Limb (tissue), 2 donors: ENCODE data around the gene RNF182.
"Not testable (repeated sequence)": the region's sequence is repeated elsewhere in the genome, so short reads cannot be mapped to it uniquely, and the experiment has no call there.

Source experiments
- DNase-seq, 2 donors: peaks; one replicate each; pipeline ENCODE4 v3.0.0-alpha.2; 2016; ENCODE audit errors: extremely low spot score in 2 of 2

RNF182 gene

DNA sequence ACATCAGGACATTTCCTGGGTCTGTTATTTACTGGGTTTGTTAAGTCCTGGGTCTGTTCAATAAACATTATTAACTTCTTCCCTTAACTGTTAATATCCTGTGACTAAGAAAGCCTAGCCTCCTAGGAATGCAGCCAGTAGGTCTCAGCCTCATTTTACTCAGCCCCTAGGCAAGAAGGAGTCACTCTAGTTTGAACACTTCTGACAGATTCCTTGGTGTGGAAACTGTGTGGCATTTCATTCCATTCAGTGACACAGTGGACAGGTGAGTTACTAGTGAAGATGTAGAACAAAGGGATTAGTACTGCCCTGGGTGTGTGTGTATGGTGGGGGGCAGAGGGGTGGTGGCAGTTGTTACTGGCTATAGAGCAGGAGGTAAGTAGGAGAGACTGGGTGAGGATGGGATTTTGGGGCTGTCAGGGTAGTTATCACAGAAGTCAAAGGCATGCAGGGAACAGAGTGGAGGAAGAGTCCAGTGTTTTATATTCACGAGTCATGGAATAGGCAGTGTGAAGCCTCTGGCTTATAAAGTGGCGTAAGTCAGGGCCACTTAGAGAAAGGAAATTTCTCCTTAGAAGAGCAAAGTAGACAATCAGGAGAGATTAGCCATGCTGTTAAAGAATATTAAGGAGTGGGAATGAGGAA is 28.4 kb downstream of the RNF182 start:
- DNase-seq = no peak

- DNase-seq = no peak
These were observed 40.9 kb downstream of the RNF182 start for GRCh38 chr6:13965582-13966127.

DNA sequence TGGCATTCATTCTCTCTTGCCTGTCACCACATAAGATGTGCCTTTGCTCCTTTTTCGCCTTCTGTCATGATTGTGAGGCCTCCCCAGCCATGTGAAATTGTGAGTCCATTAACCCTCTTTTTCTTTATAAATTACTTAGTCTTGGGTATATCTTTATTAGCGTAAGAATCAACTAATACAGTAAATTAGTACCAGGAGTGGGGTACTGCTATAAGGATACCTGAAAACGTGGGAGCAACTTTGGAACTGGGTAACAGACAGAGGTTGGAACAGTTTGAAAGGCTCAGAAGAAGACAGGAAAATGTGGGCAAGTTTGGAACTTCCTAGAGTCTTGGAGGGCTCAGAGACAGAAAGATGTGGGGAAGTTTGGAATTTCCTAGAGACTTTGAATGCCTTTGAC is 46.6 kb downstream of the RNF182 start:
- DNase-seq = no peak

GRCh38 chr6:13972602-13973001 is 47.9 kb downstream of the RNF182 start:
- DNase-seq = not testable (repeated sequence)

DNA sequence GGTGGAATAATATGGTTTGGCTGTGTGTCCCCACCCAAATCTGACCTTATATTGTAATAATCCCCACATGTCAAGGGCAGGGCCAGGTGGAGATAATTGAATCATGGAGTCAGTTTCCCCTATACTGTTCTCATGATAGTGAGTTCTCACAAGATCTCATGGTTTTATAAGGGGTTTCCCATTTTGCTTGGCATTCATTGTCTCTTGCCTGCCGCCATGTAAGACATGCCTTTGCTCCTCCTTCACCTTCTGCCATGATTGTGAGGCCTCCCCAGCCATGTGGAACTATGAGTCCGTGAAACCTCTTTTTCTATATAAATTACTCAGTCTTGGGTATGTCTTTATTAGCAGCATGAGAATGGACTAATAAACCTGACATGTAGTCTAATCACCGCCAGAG is 48.7 kb downstream of the RNF182 start:
- not testable (repeated sequence) for DNase-seq

- no peak for DNase-seq
These were observed 53.4 kb downstream of the RNF182 start for GRCh38 chr6:13978102-13978640.

DNA sequence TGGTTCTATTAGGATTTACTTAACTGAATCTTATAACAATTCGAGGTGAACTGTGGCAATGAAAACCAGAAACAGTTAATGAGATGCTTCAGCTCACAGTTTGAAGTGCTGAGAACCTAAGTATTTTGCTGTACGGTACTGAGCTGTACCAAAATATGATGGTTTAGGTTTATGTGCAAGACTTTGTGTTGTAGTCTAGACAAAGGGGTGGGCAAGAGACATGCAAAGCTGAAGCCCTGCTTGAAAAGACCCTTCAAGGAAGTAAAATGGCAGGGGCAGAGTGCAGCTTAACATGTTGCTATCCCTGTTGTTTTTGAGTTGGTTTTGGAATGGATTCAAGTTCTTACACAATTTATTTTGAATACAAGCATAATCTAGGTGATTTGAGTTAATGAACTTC is 54.0 kb downstream of the RNF182 start:
- no peak for DNase-seq

DNA sequence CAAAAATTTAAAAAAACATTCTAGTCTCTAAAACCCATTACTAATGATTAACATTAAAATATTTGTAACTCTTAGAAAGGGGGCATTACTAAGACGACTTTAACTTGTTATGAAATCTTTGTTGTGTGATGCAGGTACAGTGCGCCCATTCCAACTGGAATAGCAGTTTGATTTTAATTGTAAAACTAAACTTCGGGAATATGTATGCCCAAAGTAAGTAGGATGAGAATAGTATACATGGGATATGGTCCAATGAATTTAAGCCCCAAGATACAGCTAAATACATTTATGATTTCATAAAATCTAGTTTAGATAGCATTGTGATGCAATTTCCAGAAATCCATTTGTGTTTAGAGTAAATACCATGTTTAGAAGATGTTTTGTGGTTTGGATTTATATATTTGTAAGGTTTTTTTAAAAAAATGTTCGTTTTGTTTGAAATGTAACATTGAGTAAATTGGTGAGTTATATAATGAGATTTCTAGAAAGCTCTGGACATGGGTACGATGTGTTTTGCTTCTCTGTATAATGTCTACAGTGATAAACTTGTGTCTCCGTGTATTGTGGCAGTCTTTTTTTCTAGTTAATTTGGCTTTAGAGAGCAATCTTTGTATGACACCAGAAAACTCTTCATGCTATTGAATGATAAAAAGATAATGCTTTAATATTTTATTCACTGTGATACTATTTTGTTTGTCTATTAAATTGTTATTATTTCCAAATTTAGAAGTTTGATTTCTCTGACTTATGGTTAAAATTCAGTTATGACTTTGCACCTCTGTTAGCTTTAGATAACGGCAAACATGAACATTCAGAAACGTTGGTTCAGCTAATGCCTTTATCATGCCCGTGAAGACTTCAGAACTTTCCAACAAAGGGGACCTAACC is 54.8 kb downstream of the RNF182 start:
- DNase-seq = no peak

- DNase-seq = no peak
These were observed 55.8 kb downstream of the RNF182 start for GRCh38 chr6:13980534-13980933.

GRCh38 chr6:13985663-13986325 is 61.0 kb downstream of the RNF182 start:
- DNase-seq = no peak

GRCh38 chr6:13986700-13987399 is 62.1 kb downstream of the RNF182 start:
- no peak for DNase-seq

GRCh38 chr6:13987400-13987865 is 62.7 kb downstream of the RNF182 start:
- DNase-seq = no peak

GRCh38 chr6:13988049-13988738 is 63.4 kb downstream of the RNF182 start:
- no peak for DNase-seq

DNA sequence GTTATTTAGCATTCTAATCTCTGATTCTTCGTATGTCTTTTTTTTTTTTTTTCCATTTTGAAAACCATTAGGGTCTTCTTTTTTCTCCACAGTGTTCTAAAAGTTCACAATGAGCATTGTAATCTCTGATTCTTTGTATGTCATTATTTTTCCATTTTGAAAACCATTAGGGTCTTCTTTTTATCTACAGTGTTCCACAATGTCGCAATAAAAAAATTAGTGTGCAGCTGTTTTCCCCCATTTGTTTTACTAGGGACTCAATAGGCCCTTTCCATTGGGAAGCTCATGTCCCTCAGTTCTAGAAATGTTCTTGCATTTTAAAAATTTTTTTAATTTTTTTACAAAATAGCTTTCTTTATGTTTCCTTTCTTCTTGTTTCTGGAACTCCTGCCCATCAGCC is 64.2 kb downstream of the RNF182 start:
- no peak for DNase-seq

GRCh38 chr6:13989496-13990144 is 64.9 kb downstream of the RNF182 start:
- no peak for DNase-seq

- DNase-seq = no peak
These were observed 66.0 kb downstream of the RNF182 start for GRCh38 chr6:13990796-13991195.

- DNase-seq = no peak
These were observed 66.6 kb downstream of the RNF182 start for GRCh38 chr6:13991393-13991792.

GRCh38 chr6:13992417-13993055 is 67.8 kb downstream of the RNF182 start:
- DNase-seq = no peak

DNA sequence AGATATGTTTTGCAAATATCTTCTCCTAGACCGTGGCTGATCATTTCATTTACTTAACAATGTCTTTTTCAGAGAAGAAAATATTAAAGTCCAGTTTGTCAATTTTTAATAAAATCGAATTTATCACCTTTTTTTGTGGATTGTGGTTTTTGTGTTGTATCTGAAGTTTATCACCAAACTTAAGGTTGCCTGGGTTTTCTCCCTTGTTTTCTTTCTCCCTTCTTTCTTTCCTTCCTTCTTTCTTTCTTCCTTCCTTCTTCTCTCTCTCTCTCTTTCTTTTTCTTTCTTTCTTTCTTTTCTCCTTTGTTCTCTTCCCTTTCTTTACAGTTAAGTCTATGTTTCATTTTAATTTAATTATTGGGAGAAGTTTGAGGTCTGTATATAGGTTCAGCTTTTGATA is 68.7 kb downstream of the RNF182 start:
- DNase-seq = no peak
